Liver (tissue), 9 donors: ENCODE results near the gene CXCR3. TPM values are rescaled to one million over a fixed set of nuclear protein-coding genes. Genes with fewer than 3 reads are reported as not detected.

Source experiments
- DNase-seq: peaks from one replicate; pipeline ENCODE4 v3.0.0-alpha.2; 2017; ENCODE audit warnings: low spot score
- H3K27ac ChIP-seq, 2 donors: one replicate each; pipeline ENCODE4 v1.7.0; 2013; ENCODE audit warnings: inconsistent platforms in 2 of 2, low read length in 2 of 2, control low read depth in 1 of 2, low read depth in 1 of 2, mild to moderate bottlenecking in 1 of 2
- H3K27me3 ChIP-seq, 4 donors: one replicate each; pipeline versions ENCODE4 v1.6.1 to v1.7.0; 2013; ENCODE audit warnings: low read length in 3 of 4, inconsistent platforms in 1 of 4, mild to moderate bottlenecking in 1 of 4, moderate library complexity in 1 of 4; ENCODE audit not compliant: control insufficient read depth in 4 of 4, insufficient read depth in 4 of 4
- H3K36me3 ChIP-seq, 4 donors: one replicate each; pipeline versions ENCODE4 v1.6.1 to v1.7.0; 2013; ENCODE audit warnings: low read length in 3 of 4, mild to moderate bottlenecking in 3 of 4, low read depth in 1 of 4, moderate library complexity in 1 of 4; ENCODE audit not compliant: control insufficient read depth in 4 of 4, insufficient read depth in 3 of 4
- H3K4me1 ChIP-seq, 4 donors: one replicate each; pipeline versions ENCODE4 v1.6.1 to v1.7.0; 2013; ENCODE audit warnings: low read length in 3 of 4, mild to moderate bottlenecking in 3 of 4, moderate library complexity in 1 of 4; ENCODE audit not compliant: control insufficient read depth in 4 of 4, insufficient read depth in 4 of 4
- H3K4me3 ChIP-seq, 3 donors: one replicate each; pipeline versions ENCODE4 v1.6.1 to v1.7.0; 2013; ENCODE audit warnings: low read length in 3 of 3, control low read depth in 1 of 3, low read depth in 1 of 3, mild to moderate bottlenecking in 1 of 3
- H3K9ac ChIP-seq, 2 donors: one replicate each; pipeline ENCODE4 v1.7.0; 2013; ENCODE audit warnings: low read length in 2 of 2, mild to moderate bottlenecking in 2 of 2, moderate library complexity in 2 of 2, control low read depth in 1 of 2, low read depth in 1 of 2
- H3K9me3 ChIP-seq, 4 donors: one replicate each; pipeline versions ENCODE4 v1.6.1 to v1.7.0; 2013; ENCODE audit warnings: low read length in 3 of 4; ENCODE audit not compliant: control insufficient read depth in 4 of 4
- FOXA1 ChIP-seq: IDR thresholded peaks from 2 replicates; pipeline ENCODE4 v1.6.1; 2016; ENCODE audit warnings: antibody characterized with exemption
- FOXA2 ChIP-seq: IDR thresholded peaks from 2 replicates; pipeline ENCODE4 v1.6.1; 2016; ENCODE audit warnings: antibody characterized with exemption
- GABPA ChIP-seq, 2 donors: IDR thresholded peaks in 1 of 2; conservative IDR thresholded peaks in 1 of 2; 2 replicates each; pipeline ENCODE4 v1.6.1; 2016; ENCODE audit warnings: antibody characterized with exemption in 2 of 2, mild to moderate bottlenecking in 1 of 2, moderate library complexity in 1 of 2
- HNF4G ChIP-seq: IDR thresholded peaks from 2 replicates; pipeline ENCODE4 v1.6.1; 2016; ENCODE audit warnings: antibody characterized with exemption
- JUND ChIP-seq, 2 donors: IDR thresholded peaks; 2 replicates each; pipeline ENCODE4 v1.6.1; 2016; ENCODE audit warnings: antibody characterized with exemption in 2 of 2
- NR2F2 ChIP-seq: IDR thresholded peaks from 2 replicates; pipeline ENCODE4 v1.6.1; 2016; ENCODE audit warnings: antibody characterized with exemption
- RAD21 ChIP-seq, 2 donors: IDR thresholded peaks; 2 replicates each; pipeline ENCODE4 v1.6.1; 2016; ENCODE audit warnings: antibody characterized with exemption in 2 of 2, mild to moderate bottlenecking in 2 of 2
- TAF1 ChIP-seq: conservative IDR thresholded peaks from 2 replicates; pipeline ENCODE4 v1.6.1; 2016; ENCODE audit warnings: antibody characterized with exemption, mild to moderate bottlenecking
- YY1 ChIP-seq: IDR thresholded peaks from 2 replicates; pipeline ENCODE4 v1.6.1; 2016; ENCODE audit warnings: antibody characterized with exemption, mild to moderate bottlenecking
- WGBS: extraction: QIAGEN DNeasy Blood & Tissue Kit; methylation state at CpG from one replicate; pipeline ENCODE4 v1.1.7; 2013; 5-methylcytosine and 5-hydroxymethylcytosine counted together
- polyA plus RNA-seq, 2 donors: library from polyadenylated mRNA; stranded (reverse) in 1 of 2; unstranded in 1 of 2; fragments of 200-250 nt in 1 of 2; fragments of >200 nt in 1 of 2; fragmentation: Nextera tagmentation in 1 of 2; extraction: Ambion mirVana in 1 of 2; gene quantifications; one replicate each; pipeline versions ENCODE4 v1.2.1 to v1.2.3, GENCODE V29; 2013 to 2015
- total RNA-seq, 2 donors: library from RNA; depleted of rRNA; stranded (reverse); fragments of >200 nt; gene quantifications; one replicate each; pipeline ENCODE4 v1.2.3, GENCODE V29; 2014
- TF ChIP-seq, protein P1 (sequence below): IDR thresholded peaks from 2 replicates; pipeline ENCODE4 v1.6.1; 2016; ENCODE audit warnings: antibody characterized with exemption
- TF ChIP-seq, protein P2 (sequence below): fragments of 150-350 bp; IDR thresholded peaks from 2 replicates; pipeline ENCODE4 v1.5.1; 2017; ENCODE audit warnings: improper control_type of control experiment, low read depth, low read length; ENCODE audit not compliant: missing input control
- TF ChIP-seq, protein P3 (sequence below): IDR thresholded peaks from 2 replicates; pipeline ENCODE4 v1.6.1; 2016; ENCODE audit warnings: antibody characterized with exemption, mild to moderate bottlenecking
- TF ChIP-seq, protein P4 (sequence below): IDR thresholded peaks from 2 replicates; pipeline ENCODE4 v1.6.1; 2016; ENCODE audit warnings: antibody characterized with exemption
- donor health status: healthy.
- donor health status: healthy.
- donor health status: healthy.
- donor health status: healthy.
- donor health status: healthy.

The CXCR3 gene
- total and polyA plus RNA-seq, 4 donors, result 0.25 to 0.27 (median 0.25) TPM; not detected in 1

DNA sequence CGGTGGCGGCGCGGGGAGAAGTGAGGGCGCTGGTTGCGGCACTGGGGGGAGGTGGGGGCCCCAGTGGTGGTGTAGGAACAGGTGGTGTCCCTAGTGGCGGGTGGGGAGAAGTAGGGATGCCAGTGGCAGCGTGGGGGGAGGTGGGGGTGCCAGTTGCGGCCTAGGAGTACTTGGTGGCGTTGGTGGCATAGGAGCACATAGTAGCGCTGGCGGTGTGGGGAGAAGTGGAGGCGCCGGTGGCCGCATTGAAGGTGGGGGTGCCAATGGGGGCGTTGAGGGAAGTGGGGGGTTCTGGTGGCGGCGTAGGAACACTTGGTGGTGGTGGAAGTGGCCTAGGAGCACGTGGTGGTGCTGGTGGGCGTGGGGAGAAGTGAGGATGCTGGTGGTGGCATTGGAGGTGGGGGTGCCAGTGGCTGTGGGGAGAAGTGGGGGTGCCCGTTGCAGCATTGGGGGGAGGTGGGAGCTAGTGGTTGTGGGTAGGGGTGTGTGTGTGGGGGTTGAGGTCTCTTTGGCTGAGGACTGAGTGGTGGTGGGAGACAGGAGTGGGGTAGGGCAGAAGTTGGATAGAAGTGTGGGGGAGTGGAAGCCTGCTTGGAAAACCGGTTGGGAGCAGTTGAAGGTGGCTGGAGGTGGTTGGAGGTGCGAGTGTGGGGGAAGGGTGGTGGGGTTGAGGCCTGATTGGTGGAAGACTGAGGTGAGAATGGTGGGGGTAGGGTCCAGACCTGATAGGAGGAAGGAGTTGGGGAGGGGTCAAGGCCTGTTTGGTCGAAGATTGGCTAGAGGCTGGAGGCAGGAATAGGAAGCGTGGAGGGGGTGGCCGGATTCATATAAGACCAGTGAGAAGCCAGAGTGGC is 38.9 kb downstream of the CXCR3 start:
- DNase-seq, result no peak
- Histone ChIP-seq H3K4me1 (no peaks in the 10 kb centered on the region), H3K9me3 (no peaks in the 10 kb centered on the region), H3K9ac (no peak overlapping the region), H3K27ac (no peak overlapping the region), H3K4me3 (no peak overlapping the region), H3K27me3 (no peaks in the 10 kb centered on the region), H3K36me3 (peaks cover 0 to 3% (median 3%) of the 10 kb centered on the region in 4 donors)
- TF ChIP-seq, protein P1, sequence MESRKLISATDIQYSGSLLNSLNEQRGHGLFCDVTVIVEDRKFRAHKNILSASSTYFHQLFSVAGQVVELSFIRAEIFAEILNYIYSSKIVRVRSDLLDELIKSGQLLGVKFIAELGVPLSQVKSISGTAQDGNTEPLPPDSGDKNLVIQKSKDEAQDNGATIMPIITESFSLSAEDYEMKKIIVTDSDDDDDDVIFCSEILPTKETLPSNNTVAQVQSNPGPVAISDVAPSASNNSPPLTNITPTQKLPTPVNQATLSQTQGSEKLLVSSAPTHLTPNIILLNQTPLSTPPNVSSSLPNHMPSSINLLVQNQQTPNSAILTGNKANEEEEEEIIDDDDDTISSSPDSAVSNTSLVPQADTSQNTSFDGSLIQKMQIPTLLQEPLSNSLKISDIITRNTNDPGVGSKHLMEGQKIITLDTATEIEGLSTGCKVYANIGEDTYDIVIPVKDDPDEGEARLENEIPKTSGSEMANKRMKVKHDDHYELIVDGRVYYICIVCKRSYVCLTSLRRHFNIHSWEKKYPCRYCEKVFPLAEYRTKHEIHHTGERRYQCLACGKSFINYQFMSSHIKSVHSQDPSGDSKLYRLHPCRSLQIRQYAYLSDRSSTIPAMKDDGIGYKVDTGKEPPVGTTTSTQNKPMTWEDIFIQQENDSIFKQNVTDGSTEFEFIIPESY, result no peak
- TF ChIP-seq FOXA2, result no peak
- TF ChIP-seq RAD21 (IDR thresholded peaks at IDR 0.05), result no peak
- no peak for TF ChIP-seq YY1
- no peak for TF ChIP-seq FOXA1
- no peak for TF ChIP-seq TAF1
- no peak for TF ChIP-seq JUND (IDR thresholded peaks at IDR 0.05)
- WGBS, result 98% methylated on average over 25 of the region's 26 CpGs

DNA sequence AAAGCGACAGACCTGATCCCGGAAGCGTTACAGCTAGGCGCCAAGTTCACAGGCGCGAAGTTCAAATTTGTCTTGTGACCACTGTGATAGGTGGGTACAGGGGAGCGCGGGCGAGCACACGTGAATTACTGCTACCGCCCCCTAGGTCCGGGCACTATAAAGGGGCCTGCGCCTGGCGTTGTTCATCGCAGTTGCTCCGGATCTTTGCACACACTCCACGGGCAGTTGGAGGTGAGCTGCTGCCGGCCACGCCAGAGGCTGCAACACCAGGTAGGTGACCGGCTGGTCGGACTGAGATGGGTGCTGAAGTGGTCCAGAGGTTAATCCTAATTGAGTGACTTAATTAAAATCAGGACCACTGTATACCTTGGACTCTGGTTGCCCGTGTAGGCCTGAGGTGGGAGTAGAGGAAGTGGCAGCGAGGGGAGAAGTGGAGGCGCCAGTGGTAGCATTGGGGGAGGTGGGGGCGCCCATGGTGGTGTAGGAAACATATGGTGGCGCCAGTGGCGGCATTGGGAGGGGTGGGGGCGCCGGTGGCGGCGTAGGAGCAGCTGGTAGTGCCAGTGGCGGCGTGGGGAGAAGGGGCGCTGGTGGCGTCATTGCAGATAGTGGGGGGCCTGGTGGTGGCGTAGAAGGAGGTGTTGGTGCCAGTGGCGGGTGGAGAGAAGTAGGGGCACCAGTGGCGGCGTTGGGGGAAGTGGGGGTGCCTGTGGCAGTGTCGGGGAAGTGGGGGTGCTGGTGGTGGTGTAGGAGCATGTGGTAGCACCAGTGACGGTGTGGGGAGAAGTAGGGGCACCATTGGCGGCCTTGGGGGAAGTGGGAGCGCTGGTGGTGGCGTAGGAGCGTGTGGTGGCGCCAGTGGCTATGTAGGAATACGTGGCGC is 39.8 kb downstream of the CXCR3 start, which contains the start of gene GCNA:
Gene GCNA (plus strand): TSS at position 185 of the 883 bp plus-strand sequence. CDS start 2,385 bp downstream, outside the sequence.
- 96% methylated on average over 48 of the region's 48 CpGs for WGBS

More for the DNA sequence above, 39.8 kb downstream of the CXCR3 start, which contains the start of gene GCNA:
- DNase-seq, result no peak
- no peaks in the 10 kb centered on the region for H3K4me1 ChIP-seq
- no peak within 1 kb of the TSS for H3K9ac ChIP-seq
- H3K27me3 ChIP-seq, result no peaks in the 10 kb centered on the region
- TF ChIP-seq, protein P1, result no peak
- no peak for TF ChIP-seq FOXA2
- TF ChIP-seq NR2F2, result no peak
- TF ChIP-seq, protein P2, sequence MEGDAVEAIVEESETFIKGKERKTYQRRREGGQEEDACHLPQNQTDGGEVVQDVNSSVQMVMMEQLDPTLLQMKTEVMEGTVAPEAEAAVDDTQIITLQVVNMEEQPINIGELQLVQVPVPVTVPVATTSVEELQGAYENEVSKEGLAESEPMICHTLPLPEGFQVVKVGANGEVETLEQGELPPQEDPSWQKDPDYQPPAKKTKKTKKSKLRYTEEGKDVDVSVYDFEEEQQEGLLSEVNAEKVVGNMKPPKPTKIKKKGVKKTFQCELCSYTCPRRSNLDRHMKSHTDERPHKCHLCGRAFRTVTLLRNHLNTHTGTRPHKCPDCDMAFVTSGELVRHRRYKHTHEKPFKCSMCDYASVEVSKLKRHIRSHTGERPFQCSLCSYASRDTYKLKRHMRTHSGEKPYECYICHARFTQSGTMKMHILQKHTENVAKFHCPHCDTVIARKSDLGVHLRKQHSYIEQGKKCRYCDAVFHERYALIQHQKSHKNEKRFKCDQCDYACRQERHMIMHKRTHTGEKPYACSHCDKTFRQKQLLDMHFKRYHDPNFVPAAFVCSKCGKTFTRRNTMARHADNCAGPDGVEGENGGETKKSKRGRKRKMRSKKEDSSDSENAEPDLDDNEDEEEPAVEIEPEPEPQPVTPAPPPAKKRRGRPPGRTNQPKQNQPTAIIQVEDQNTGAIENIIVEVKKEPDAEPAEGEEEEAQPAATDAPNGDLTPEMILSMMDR, result no peak
- no peak for TF ChIP-seq GABPA (IDR thresholded peaks at IDR 0.05 in 1 of 2, conservative IDR thresholded peaks at IDR 0.05 in 1 of 2)
- no peak for TF ChIP-seq HNF4G
- TF ChIP-seq TAF1, result no peak
- TF ChIP-seq, protein P3, sequence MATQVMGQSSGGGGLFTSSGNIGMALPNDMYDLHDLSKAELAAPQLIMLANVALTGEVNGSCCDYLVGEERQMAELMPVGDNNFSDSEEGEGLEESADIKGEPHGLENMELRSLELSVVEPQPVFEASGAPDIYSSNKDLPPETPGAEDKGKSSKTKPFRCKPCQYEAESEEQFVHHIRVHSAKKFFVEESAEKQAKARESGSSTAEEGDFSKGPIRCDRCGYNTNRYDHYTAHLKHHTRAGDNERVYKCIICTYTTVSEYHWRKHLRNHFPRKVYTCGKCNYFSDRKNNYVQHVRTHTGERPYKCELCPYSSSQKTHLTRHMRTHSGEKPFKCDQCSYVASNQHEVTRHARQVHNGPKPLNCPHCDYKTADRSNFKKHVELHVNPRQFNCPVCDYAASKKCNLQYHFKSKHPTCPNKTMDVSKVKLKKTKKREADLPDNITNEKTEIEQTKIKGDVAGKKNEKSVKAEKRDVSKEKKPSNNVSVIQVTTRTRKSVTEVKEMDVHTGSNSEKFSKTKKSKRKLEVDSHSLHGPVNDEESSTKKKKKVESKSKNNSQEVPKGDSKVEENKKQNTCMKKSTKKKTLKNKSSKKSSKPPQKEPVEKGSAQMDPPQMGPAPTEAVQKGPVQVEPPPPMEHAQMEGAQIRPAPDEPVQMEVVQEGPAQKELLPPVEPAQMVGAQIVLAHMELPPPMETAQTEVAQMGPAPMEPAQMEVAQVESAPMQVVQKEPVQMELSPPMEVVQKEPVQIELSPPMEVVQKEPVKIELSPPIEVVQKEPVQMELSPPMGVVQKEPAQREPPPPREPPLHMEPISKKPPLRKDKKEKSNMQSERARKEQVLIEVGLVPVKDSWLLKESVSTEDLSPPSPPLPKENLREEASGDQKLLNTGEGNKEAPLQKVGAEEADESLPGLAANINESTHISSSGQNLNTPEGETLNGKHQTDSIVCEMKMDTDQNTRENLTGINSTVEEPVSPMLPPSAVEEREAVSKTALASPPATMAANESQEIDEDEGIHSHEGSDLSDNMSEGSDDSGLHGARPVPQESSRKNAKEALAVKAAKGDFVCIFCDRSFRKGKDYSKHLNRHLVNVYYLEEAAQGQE, result no peak
- TF ChIP-seq FOXA1, result no peak
- TF ChIP-seq, protein P4, sequence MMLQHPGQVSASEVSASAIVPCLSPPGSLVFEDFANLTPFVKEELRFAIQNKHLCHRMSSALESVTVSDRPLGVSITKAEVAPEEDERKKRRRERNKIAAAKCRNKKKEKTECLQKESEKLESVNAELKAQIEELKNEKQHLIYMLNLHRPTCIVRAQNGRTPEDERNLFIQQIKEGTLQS, result no peak
- H3K27ac ChIP-seq, result no peak within 1 kb of the TSS
- H3K4me3 ChIP-seq, result no peak within 1 kb of the TSS
- H3K9me3 ChIP-seq, result no peaks in the 10 kb centered on the region
- peaks cover 0 to 10% (median 9%) of the 10 kb centered on the region in 4 donors for H3K36me3 ChIP-seq
